Non-pigmented ciliary epithelial cell (primary cell): Measurements from ENCODE around the gene NBEA.
"Not testable (repeated sequence)": the region's sequence is repeated elsewhere in the genome, so short reads cannot be mapped to it uniquely, and the experiment has no call there.

Experiments
- DNase-seq: peaks from one replicate; pipeline ENCODE4 v3.0.0-alpha.2; 2010; ENCODE audit warnings: low read depth

The NBEA gene

DNA sequence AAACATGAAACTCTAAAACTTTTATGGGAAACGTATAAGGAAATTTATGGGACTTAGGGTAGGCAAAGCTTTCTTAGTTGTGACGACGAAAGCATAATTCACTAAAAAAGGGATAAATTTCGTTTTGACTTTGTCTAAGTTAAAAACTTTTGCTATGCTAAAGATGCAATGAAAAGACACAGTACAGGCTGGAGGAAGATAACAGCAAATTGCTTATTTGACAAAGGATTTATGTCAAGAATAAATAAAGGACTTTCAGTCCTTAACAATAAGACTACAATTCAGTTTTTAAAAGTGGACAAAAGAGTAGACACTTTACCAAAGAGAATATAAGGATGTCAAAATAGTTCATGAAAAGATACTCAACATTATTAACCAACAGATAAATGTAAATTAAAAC is 150.2 kb downstream of the NBEA start:
- DNase-seq = no peak

DNA sequence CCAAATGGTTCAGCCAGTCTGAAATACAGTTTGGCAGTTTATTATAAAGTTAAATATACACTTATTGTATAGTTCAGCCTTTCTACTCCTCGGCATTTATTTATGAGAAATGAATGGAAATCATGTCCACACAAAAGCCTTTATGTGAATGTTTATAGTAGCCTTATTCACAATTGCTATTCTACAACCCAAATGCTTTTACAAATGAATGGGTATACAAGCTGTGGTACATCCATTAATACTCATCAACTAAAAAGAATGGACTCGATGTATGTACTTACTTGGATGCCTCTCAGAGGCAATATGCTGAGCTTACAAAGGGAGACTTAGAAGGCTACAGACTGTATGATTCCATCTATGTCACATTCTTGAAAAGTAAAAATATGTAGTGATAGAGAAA is 150.7 kb downstream of the NBEA start:
- DNase-seq = no peak

- no peak for DNase-seq
Observed at GRCh38 chr13:35093356-35093755, 151.3 kb downstream of the NBEA start.

GRCh38 chr13:35106771-35107170 is 164.7 kb downstream of the NBEA start:
- DNase-seq = not testable (repeated sequence)

DNA sequence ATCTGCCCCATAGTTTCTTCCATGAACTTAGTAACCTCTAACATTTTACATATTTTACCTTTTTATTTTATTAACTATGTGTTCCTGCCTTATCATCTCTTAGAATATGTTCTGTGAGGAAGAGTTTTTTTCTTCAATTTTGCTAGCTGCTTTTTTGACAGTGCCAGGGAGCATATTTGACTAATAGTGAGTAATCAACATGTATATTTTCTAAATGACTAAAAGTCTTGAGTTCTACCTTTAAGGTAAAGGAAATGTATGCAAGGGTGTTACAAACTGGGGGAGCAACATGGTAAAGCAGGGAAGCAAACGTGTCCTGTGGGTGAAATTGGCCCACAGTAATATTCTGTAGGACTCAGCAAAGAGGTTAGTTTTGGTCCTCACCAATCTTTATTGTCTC is 165.5 kb downstream of the NBEA start:
- DNase-seq = no peak

DNA sequence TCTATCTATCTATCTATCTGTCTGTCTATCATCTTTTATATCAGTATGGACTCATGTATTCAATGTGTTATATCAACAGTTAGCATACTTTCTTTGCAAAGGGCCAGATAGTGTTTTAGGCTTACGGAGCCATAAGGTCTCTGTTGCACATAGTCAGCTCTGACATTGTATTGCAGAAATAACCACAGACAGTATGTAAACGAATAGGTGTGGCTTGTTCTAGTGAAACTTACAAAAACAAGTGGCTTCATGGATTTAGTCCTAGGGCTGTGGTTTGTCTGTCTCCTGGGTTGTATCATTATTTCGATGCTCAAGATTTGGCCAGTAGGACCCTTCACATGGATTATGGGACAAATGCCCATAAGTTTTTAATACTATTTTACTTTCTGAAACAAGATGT is 171.5 kb downstream of the NBEA start:
- DNase-seq = not testable (repeated sequence)

GRCh38 chr13:35127466-35127865 is 185.4 kb downstream of the NBEA start:
- DNase-seq = no peak

GRCh38 chr13:35129500-35129899 is 187.4 kb downstream of the NBEA start:
- DNase-seq = no peak

DNA sequence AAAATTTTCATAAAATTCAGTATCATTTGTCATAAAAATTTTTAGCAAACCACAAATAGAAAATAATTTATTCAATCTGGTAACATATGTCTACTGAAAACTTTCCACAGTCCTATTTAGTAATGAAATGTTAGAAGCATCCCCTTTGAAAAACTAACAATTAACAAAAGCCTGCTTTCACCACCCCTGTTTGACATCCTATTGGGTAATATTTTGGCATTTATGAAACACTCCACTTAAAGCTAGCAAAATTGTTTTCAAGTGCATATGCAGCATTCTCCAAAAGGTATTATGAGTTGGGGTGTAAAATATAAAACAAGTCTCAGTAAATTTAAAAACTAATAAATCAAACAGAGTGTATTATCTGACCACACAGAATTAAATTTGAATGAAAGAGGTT is 189.4 kb downstream of the NBEA start:
- DNase-seq = no peak

DNA sequence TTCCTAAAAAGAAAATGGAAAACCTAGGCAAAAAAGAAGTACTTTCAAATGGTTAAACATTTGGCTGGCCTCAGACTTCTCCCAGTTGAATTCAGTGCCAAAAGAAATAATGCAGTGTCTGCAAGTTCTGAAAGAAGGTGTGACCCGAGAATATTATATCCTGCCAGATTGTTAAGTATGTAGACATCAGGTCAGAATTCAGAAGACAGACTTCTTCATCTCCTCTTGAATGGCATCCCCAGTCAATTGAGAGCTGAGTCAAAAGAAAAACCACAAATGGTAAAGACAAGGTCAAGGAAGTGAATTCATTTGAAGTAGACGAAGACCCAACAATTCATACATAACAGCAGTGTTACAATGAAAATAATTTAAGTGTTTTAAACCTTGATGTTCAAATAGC is 194.5 kb downstream of the NBEA start:
- no peak for DNase-seq

- DNase-seq = peak; percentile 11
Observed at GRCh38 chr13:35139591-35139990, 197.5 kb downstream of the NBEA start.

- DNase-seq = no peak
Observed at GRCh38 chr13:35140321-35140720, 198.3 kb downstream of the NBEA start.

GRCh38 chr13:35140831-35141230 is 198.8 kb downstream of the NBEA start:
- no peak for DNase-seq

- DNase-seq = no peak
Observed at GRCh38 chr13:35143123-35143522, 201.1 kb downstream of the NBEA start.

DNA sequence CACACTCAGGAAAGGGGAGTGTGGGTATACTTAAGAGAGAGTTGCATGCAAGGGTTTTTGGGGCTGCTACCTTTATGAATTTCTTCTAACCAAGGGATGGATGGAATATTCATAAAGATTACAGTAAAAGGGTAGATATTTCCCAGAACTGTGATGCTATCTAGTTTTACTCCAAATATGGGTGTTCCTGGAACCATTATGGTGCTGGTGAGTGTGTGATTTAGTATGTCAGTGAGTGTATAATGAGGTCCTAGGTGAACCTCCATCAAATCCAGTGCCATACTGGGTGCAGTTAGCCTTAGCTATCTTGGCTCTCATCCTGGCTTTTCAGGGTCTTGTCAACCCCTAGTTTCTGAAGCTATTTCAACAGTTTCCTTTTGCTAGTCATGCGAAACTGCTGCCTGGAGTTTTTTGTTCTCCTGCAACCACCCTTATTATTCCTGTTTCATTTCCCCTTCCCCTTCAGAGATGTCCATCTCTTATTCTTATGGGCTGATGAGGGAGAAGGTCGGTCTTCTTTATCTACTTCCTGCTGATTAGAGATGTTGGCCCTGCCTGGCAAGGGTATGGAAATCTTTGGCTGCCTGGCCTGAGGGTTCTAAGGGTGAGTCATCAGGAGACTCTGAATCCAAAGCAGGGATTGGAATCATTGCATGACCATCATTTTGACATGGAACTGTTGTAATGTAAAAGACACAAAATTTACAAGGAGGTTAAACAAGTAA is 202.3 kb downstream of the NBEA start:
- no peak for DNase-seq

- no peak for DNase-seq
Observed at GRCh38 chr13:35146686-35147085, 204.6 kb downstream of the NBEA start.

- peak; percentile 14 for DNase-seq
Observed at GRCh38 chr13:35157143-35157755, 215.2 kb downstream of the NBEA start.

- DNase-seq = no peak
Observed at GRCh38 chr13:35159041-35159440, 217.0 kb downstream of the NBEA start.

DNA sequence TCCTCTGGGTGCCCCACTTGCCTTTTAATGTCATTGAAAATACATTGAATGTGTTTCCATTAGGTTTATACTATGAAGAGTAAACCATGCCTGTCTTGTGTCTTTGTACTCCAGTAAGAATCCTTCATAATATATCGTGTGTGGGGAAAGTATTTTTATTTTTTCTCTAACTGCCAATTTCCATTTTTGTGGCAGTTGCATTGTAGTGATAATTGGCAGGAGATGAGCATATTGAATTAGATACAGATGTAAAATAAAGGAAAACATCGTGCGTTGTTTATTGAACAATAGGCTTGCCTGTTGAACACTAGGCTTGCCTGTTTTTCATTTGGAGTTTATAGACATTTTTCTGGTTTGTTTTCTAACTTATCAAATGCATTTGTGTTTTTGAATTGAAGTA is 218.8 kb downstream of the NBEA start:
- no peak for DNase-seq

GRCh38 chr13:35162420-35162819 is 220.3 kb downstream of the NBEA start:
- no peak for DNase-seq

- no peak for DNase-seq
Observed at GRCh38 chr13:35163674-35164073, 221.6 kb downstream of the NBEA start.

DNA sequence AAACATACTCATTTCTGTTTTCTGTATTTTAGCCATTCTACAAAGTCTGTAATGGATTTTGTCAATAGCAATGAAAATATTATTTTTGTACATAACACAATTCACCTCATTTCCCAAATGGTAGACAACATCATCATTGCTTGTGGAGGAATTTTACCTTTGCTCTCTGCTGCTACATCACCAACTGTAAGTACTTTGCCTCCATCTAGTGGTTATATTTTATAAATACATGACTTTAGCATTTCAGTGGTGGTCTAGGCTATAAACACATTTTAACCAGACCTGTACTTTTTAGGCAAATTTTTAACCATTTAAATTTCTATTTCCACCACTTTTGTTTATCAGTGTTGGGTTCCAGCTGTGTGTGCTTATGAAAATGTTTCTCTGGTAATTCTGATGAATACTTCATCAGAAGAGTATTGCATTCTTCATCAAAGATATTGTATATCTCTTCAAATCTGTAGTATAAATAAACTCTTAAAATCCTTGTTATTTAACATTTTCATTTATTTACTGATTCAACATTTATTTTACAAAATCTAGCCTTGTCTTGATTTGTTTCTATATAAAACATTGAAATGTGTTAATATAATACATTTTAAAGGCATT is 222.4 kb downstream of the NBEA start:
- no peak for DNase-seq

GRCh38 chr13:35165205-35165604 is 223.1 kb downstream of the NBEA start:
- no peak for DNase-seq

- no peak for DNase-seq
Observed at GRCh38 chr13:35179494-35179893, 237.4 kb downstream of the NBEA start.
